D721Med (cell line): Measurements from ENCODE around the gene CCL27.

Experiments used
- DNase-seq: peaks from one replicate; pipeline ENCODE4 v3.0.0; 2011; ENCODE audit warnings: low spot score; ENCODE audit not compliant: insufficient read length
- FAIRE-seq: peaks from 2 replicates; lab custom pipeline; 2011; peaks lifted over from hg19 to GRCh38; lab: Jason Lieb, UNC
- TF ChIP-seq, protein P1 (sequence below): IDR thresholded peaks from 2 replicates; pipeline ENCODE4 v1.5.1; 2012; ENCODE audit warnings: mild to moderate bottlenecking, control low read depth; ENCODE audit not compliant: insufficient read depth; ENCODE audit errors: missing control alignments

CCL27 gene

GRCh38 chr9:34665381-34666250, 3.2 kb upstream of the CCL27 start:
- DNase-seq (peak; percentile 94), FAIRE-seq (no peak)
- TF ChIP-seq, protein P1, sequence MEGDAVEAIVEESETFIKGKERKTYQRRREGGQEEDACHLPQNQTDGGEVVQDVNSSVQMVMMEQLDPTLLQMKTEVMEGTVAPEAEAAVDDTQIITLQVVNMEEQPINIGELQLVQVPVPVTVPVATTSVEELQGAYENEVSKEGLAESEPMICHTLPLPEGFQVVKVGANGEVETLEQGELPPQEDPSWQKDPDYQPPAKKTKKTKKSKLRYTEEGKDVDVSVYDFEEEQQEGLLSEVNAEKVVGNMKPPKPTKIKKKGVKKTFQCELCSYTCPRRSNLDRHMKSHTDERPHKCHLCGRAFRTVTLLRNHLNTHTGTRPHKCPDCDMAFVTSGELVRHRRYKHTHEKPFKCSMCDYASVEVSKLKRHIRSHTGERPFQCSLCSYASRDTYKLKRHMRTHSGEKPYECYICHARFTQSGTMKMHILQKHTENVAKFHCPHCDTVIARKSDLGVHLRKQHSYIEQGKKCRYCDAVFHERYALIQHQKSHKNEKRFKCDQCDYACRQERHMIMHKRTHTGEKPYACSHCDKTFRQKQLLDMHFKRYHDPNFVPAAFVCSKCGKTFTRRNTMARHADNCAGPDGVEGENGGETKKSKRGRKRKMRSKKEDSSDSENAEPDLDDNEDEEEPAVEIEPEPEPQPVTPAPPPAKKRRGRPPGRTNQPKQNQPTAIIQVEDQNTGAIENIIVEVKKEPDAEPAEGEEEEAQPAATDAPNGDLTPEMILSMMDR, result no peak

GRCh38 chr9:34665067-34665380, 2.6 kb upstream of the CCL27 start:
- FAIRE-seq (no peak), DNase-seq (no peak)
- TF ChIP-seq, protein P1, result no peak

DNA sequence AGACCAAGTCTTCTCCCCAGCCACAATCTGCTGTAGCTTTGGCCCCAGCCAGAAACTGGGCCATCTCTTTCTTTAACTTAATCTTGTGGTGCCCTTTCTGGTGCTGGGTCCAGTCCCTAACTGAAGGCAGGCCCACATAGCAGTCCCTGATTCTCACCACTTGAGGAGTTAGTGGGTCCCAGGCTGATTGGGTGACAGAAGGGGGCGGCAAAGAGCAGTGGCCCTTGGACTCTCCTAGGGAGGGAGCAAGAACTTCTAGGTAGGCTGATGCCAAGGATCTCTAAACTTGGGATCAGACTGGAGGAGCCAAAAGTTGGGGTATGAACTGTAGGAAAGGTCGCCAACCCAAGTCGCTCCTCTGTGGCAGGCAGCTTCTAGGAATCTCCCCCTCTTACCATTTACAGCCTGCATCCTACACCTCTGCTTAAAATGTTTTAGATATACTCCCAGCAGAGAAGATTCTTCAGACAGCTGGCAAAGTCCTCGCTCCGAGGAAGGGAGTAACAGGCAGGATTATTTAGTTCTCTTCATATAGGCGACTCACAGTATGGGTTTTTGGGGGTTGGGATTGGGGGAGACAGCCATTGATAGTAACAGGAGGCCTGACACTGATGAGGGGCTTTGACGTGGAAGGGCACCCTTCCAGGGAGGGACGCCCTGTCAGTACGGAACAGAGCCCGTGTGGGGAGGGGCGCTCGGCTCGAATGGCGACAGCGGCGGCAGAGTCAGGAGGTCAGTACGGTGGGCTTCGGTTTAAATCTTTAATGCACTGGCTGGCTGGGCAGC, 2.0 kb upstream of the CCL27 start:
- TF ChIP-seq, protein P1, result peak; percentile 84
- FAIRE-seq, result no peak
- no peak for DNase-seq

DNA sequence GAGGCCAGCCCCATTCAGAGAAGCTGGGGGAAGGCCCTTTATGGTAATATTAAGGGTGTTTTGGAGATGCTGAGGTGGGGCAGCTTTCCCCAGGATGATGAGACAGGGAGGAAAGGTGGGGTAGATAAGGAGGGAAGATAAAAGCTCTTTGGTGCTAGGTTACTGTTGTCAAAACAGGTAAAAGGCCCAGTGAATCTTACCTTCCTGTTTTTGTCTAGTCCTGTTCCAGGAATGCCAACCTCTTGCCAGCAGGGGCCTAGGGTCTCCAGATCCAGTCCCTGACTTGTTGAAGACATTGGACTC, 797 bp upstream of the CCL27 start:
- FAIRE-seq (no peak), DNase-seq (no peak)
- TF ChIP-seq, protein P1, result no peak

DNA sequence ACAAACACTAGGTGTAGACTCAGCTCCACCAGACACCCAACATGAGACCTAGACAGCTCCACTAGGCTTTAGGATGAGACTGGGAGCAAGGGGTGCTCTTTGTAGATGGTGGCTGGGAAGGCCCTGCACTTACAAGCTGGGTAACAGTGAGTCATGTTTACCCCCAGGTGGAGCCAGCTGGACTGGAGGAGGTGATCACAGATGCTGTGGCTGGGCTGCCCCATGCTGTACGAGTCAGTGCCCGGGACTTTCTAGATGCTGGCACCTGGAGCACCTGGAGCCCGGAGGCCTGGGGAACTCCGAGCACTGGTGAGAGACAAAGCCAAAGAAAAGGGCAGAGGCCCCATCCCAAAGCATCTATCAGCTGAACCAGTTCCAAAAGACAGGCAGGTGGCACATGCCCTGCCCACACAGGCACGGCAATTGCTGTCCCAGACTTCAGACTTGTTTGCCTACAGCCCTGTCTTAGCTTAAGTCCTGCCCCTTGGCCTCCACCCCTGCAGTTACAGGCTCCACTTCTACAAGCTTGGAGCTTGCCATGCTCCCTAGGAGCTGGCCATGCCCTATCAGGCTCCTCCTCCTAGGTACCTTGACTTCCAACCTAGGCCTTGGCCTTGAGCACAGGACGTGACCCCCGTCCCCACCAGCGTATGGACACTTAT, 2.7 kb downstream of the CCL27 start:
- TF ChIP-seq, protein P1, result no peak
- DNase-seq, result no peak
- no peak for FAIRE-seq

GRCh38 chr9:34658461-34658860, 4.0 kb downstream of the CCL27 start:
- no peak for FAIRE-seq
- DNase-seq, result no peak
- TF ChIP-seq, protein P1, result no peak
